T-cell (primary cell): ENCODE results near the gene RPS6KA2. TPM values are rescaled to one million over a fixed set of nuclear protein-coding genes. Genes with fewer than 3 reads are reported as not detected.

Experiments used
- ATAC-seq, 4 experiments: fragments of 200-7000 bp in 3 of 4; fragments of 150-1000 bp in 1 of 4; cut with Tn5 transposase; replicated peaks in 1 of 4; 1 replicate in 3 of 4; 2 replicates in 1 of 4; pipeline ENCODE4 v1.10.0; 2021; ENCODE audit warnings: moderate library complexity in 3 of 4, mild to moderate bottlenecking in 2 of 4, moderate number of reproducible peaks in 1 of 4
- CTCF ChIA-PET, 2 donors: fragments of 300-600 bp; sonication (Branson Sonifier 250); formaldehyde crosslinking; loops; one replicate each; lab custom pipeline; 2022; ENCODE audit warnings: antibody characterized with exemption in 2 of 2; lab: Charles Lee
- POLR2A ChIA-PET, 2 donors: fragments of 300-600 bp; sonication (Branson Sonifier 250); formaldehyde crosslinking; loops; one replicate each; lab custom pipeline; 2022; ENCODE audit warnings: antibody characterized with exemption in 2 of 2; lab: Charles Lee
- DNase-seq, 35 experiments: peaks; one replicate each; pipeline versions ENCODE4 v3.0.0 to v3.0.0-alpha.2; 2013 to 2023
- H3K27ac ChIP-seq: one replicate; pipeline ENCODE4 v1.5.1; 2013; ENCODE audit warnings: low read length
- H3K27me3 ChIP-seq, 2 experiments: replicated peaks in 1 of 2; 1 replicate in 1 of 2; 2 replicates in 1 of 2; pipeline versions ENCODE4 v1.6.1 to v1.7.0; 2013; ENCODE audit warnings: low read length in 1 of 2, mixed read lengths in 1 of 2; ENCODE audit not compliant: control insufficient read depth in 2 of 2, insufficient read depth in 2 of 2; ENCODE audit errors: extremely low read depth in 1 of 2
- H3K36me3 ChIP-seq, 2 donors: 1 replicate in 1 of 2; 2 replicates in 1 of 2; pipeline versions ENCODE4 v1.6.1 to v1.7.0; 2013; ENCODE audit warnings: low read length in 1 of 2; ENCODE audit not compliant: control insufficient read depth in 2 of 2, insufficient read depth in 1 of 2; ENCODE audit errors: extremely low read depth in 1 of 2
- H3K4me1 ChIP-seq, 2 experiments: 1 replicate in 1 of 2; 2 replicates in 1 of 2; pipeline versions ENCODE4 v1.6.1 to v1.7.0; 2013; ENCODE audit warnings: low read length in 2 of 2, mixed read lengths in 1 of 2; ENCODE audit not compliant: insufficient read depth in 2 of 2, control insufficient read depth in 1 of 2; ENCODE audit errors: extremely low read depth in 1 of 2
- H3K4me3 ChIP-seq, 2 donors: 1 replicate in 1 of 2; 2 replicates in 1 of 2; pipeline versions ENCODE4 v1.5.1 to v1.7.0; 2013; ENCODE audit warnings: mild to moderate bottlenecking in 2 of 2, low read length in 1 of 2, moderate library complexity in 1 of 2; ENCODE audit not compliant: control insufficient read depth in 1 of 2; ENCODE audit errors: extremely low read depth in 1 of 2
- H3K9me3 ChIP-seq: 2 replicates; pipeline ENCODE4 v1.7.0; 2013
- H3K27ac Mint-ChIP-seq, 2 donors: one replicate each; pipeline ENCODE4 v1.8.0; 2020 to 2021; ENCODE audit warnings: mild to moderate bottlenecking in 2 of 2, mixed read lengths in 2 of 2
- H3K27me3 Mint-ChIP-seq, 2 donors: one replicate each; pipeline ENCODE4 v1.8.0; 2021 to 2022; ENCODE audit warnings: mixed read lengths in 2 of 2
- H3K36me3 Mint-ChIP-seq: one replicate; pipeline ENCODE4 v1.8.0; 2021; ENCODE audit warnings: mixed read lengths
- H3K4me1 Mint-ChIP-seq, 3 donors: one replicate each; pipeline ENCODE4 v1.8.0; 2020 to 2022; ENCODE audit warnings: mixed read lengths in 3 of 3, mild to moderate bottlenecking in 1 of 3
- H3K4me3 Mint-ChIP-seq, 3 donors: one replicate each; pipeline ENCODE4 v1.8.0; 2020 to 2022; ENCODE audit warnings: mild to moderate bottlenecking in 3 of 3, mixed read lengths in 3 of 3, moderate library complexity in 3 of 3
- H3K9me3 Mint-ChIP-seq, 3 donors: one replicate each; pipeline ENCODE4 v1.8.0; 2020 to 2022; ENCODE audit warnings: mixed read lengths in 3 of 3
- WGBS: methylation state at CpG from one replicate; pipeline ENCODE4 v1.1.5; 2013; ENCODE audit warnings: missing lambda C conversion rate; ENCODE audit not compliant: insufficient coverage; 5-methylcytosine and 5-hydroxymethylcytosine counted together
- total RNA-seq, 35 experiments: library from RNA in 6 of 35; stranded (reverse) in 6 of 35; fragments of 120-200 nt in 1 of 35; gene quantifications; one replicate each; pipeline versions ENCODE4 v1.2.1 to v1.2.4 and lab custom pipeline; 2013 to 2026

RPS6KA2 gene
- total RNA-seq, 5 donors from 2014 or later (not counting 1 experiment from before 2014, with no cell fraction given): 4.1 to 21.5 (median 12.4) TPM

GRCh38 chr6:166578536-166579236 lies 48.4 kb downstream of the RPS6KA2 start:
- CTCF ChIA-PET: no interaction called here
- H3K36me3 Mint-ChIP-seq: peaks cover 9% of the 10 kb centered on the region
- no peak for DNase-seq

GRCh38 chr6:166575205-166575604 lies 51.8 kb downstream of the RPS6KA2 start:
- no peak overlapping the region for H3K4me3 Mint-ChIP-seq
- CTCF ChIA-PET: no interaction called here
- Histone ChIP-seq H3K27me3 (peaks cover 0 to 4% of the 10 kb centered on the region in 2 experiments), H3K4me3 (no peak overlapping the region), H3K4me1 (no peaks in the 10 kb centered on the region), H3K36me3 (no peaks in the 10 kb centered on the region), H3K27ac (no peak overlapping the region), H3K9me3 (no peaks in the 10 kb centered on the region)
- ATAC-seq (no peak), DNase-seq (no peak)
- no peaks in the 10 kb centered on the region for H3K27me3 Mint-ChIP-seq
- 91% methylated on average over 8 of the region's 11 CpGs for WGBS
- POLR2A ChIA-PET: no interaction called here
- H3K36me3 Mint-ChIP-seq: peaks cover 9% of the 10 kb centered on the region
- no peak overlapping the region for H3K27ac Mint-ChIP-seq
- peaks cover 6 to 13% (median 7%) of the 10 kb centered on the region in 3 donors for H3K9me3 Mint-ChIP-seq
- H3K4me1 Mint-ChIP-seq: no peaks in the 10 kb centered on the region

More at GRCh38 chr6:166578536-166579236, 48.4 kb downstream of the RPS6KA2 start:
- Mint-ChIP-seq H3K27ac (no peak overlapping the region), H3K27me3 (no peaks in the 10 kb centered on the region), H3K4me1 (no peaks in the 10 kb centered on the region), H3K9me3 (peaks cover 6 to 13% (median 7%) of the 10 kb centered on the region in 3 donors), H3K4me3 (no peak overlapping the region)
- WGBS: 89% methylated on average over 8 of the region's 15 CpGs
- H3K27ac ChIP-seq: no peak overlapping the region
- POLR2A ChIA-PET: no interaction called here
- H3K4me3 ChIP-seq: no peak overlapping the region
- H3K36me3 ChIP-seq: no peaks in the 10 kb centered on the region
- ATAC-seq: no peak
- no peaks in the 10 kb centered on the region for H3K4me1 ChIP-seq
- H3K9me3 ChIP-seq: no peaks in the 10 kb centered on the region
- H3K27me3 ChIP-seq: peaks cover 0 to 4% of the 10 kb centered on the region in 2 experiments

GRCh38 chr6:166573511-166574216 lies 53.4 kb downstream of the RPS6KA2 start:
- Histone ChIP-seq H3K4me1 (no peaks in the 10 kb centered on the region), H3K36me3 (no peaks in the 10 kb centered on the region), H3K9me3 (no peaks in the 10 kb centered on the region), H3K27ac (no peak overlapping the region), H3K27me3 (peaks cover 0 to 4% of the 10 kb centered on the region in 2 experiments), H3K4me3 (no peak overlapping the region)
- DNase-seq (no peak), ATAC-seq (no peak)
- ChIA-PET CTCF (interaction anchor here in 1 of 2 donors (0.5 kb wide), 1 partner anchor 436 kb away, joined by 3 read pairs; no protein-coding TSS in a partner anchor), POLR2A (interaction anchor here in 1 of 2 donors (0.6 kb wide), 1 partner anchor 26 kb away, joined by 3 read pairs; no protein-coding TSS in a partner anchor)
- H3K4me1 Mint-ChIP-seq: no peaks in the 10 kb centered on the region
- H3K9me3 Mint-ChIP-seq: peaks cover 6 to 13% (median 7%) of the 10 kb centered on the region in 3 donors
- no peak overlapping the region for H3K27ac Mint-ChIP-seq
- H3K27me3 Mint-ChIP-seq: no peaks in the 10 kb centered on the region
- H3K36me3 Mint-ChIP-seq: peaks cover 9% of the 10 kb centered on the region
- no peak overlapping the region for H3K4me3 Mint-ChIP-seq
- WGBS: 88% methylated on average over 10 of the region's 18 CpGs

GRCh38 chr6:166572370-166573261 lies 54.4 kb downstream of the RPS6KA2 start:
- Mint-ChIP-seq H3K27ac (no peak overlapping the region), H3K27me3 (no peaks in the 10 kb centered on the region), H3K36me3 (peaks cover 9% of the 10 kb centered on the region), H3K4me1 (no peaks in the 10 kb centered on the region), H3K4me3 (no peak overlapping the region), H3K9me3 (peaks cover 6 to 9% (median 7%) of the 10 kb centered on the region in 3 donors)
- CTCF ChIA-PET: interaction anchor here in 1 of 2 donors (0.5 kb wide), 1 partner anchor 779 kb away, joined by 4 read pairs; no protein-coding TSS in a partner anchor
- WGBS: 86% methylated on average over 11 of the region's 18 CpGs
- Histone ChIP-seq H3K36me3 (no peaks in the 10 kb centered on the region), H3K4me1 (no peaks in the 10 kb centered on the region), H3K27ac (no peak overlapping the region), H3K27me3 (peaks cover 0 to 4% of the 10 kb centered on the region in 2 experiments), H3K9me3 (no peaks in the 10 kb centered on the region), H3K4me3 (no peak overlapping the region)
- POLR2A ChIA-PET: no interaction called here
- no peak for ATAC-seq
- no peak for DNase-seq

GRCh38 chr6:166570929-166571713 lies 55.9 kb downstream of the RPS6KA2 start:
- CTCF ChIA-PET: no interaction called here
- POLR2A ChIA-PET: no interaction called here
- no peaks in the 10 kb centered on the region for H3K36me3 ChIP-seq
- DNase-seq (no peak), ATAC-seq (no peak)
- no peak overlapping the region for H3K27ac Mint-ChIP-seq
- no peak overlapping the region for H3K27ac ChIP-seq
- no peaks in the 10 kb centered on the region for H3K4me1 ChIP-seq
- H3K27me3 Mint-ChIP-seq: no peaks in the 10 kb centered on the region
- H3K9me3 Mint-ChIP-seq: peaks cover under 1 to 2% (median 2%) of the 10 kb centered on the region in 3 donors
- H3K4me3 Mint-ChIP-seq: no peak overlapping the region
- H3K4me1 Mint-ChIP-seq: no peaks in the 10 kb centered on the region
- H3K9me3 ChIP-seq: no peaks in the 10 kb centered on the region
- H3K4me3 ChIP-seq: no peak overlapping the region
- WGBS: 97% methylated on average over 14 of the region's 22 CpGs
- H3K27me3 ChIP-seq: peaks cover 0 to 4% of the 10 kb centered on the region in 2 experiments
- peaks cover 2% of the 10 kb centered on the region for H3K36me3 Mint-ChIP-seq
